PC-9 (cell line): ENCODE measurements around the gene LBH. TPM values are rescaled to one million over a fixed set of nuclear protein-coding genes. Genes with fewer than 3 reads are reported as not detected.
"Not testable (repeated sequence)": the region's sequence is repeated elsewhere in the genome, so short reads cannot be mapped to it uniquely, and the experiment has no call there.

Source experiments
- BruUV-seq: library from RNA; stranded (reverse); fragments of 400-500 nt; replicated peaks from 2 replicates; lab custom pipeline; 2021; lab: Mats Ljungman, UMichigan
- CTCF ChIA-PET: fragments of 300-600 bp; sonication (Branson Sonifier 250); formaldehyde crosslinking; loops from one replicate; lab custom pipeline; 2022; ENCODE audit warnings: antibody characterized with exemption; lab: Charles Lee
- POLR2A ChIA-PET: fragments of 300-600 bp; sonication (Branson Sonifier 250); formaldehyde crosslinking; loops from one replicate; lab custom pipeline; 2022; ENCODE audit warnings: antibody characterized with exemption; ENCODE audit not compliant: unreplicated experiment; lab: Charles Lee
- DNase-seq, 2 experiments: peaks; one replicate each; pipeline versions ENCODE4 v3.0.0 to v3.0.0-alpha.2; 2015 to 2022; ENCODE audit warnings: mixed read lengths in 1 of 2
- H2AFZ ChIP-seq: fragments of 200-600 bp; sonication (generic); 2 replicates; pipeline ENCODE4 v1.8.1; 2017; ENCODE audit warnings: antibody characterized with exemption
- H3F3A ChIP-seq: fragments of 200-600 bp; sonication (generic); 2 replicates; pipeline ENCODE4 v1.8.1; 2017; ENCODE audit warnings: antibody characterized with exemption, mild to moderate bottlenecking, low read depth; ENCODE audit not compliant: insufficient read depth
- H3K27ac ChIP-seq: fragments of 200-600 bp; sonication (generic); 2 replicates; pipeline ENCODE4 v1.6.1; 2016; ENCODE audit warnings: mixed run types
- H3K27me3 ChIP-seq: fragments of 200-600 bp; sonication (generic); 2 replicates; pipeline ENCODE4 v1.6.1; 2016; ENCODE audit warnings: low read depth, mixed run types; ENCODE audit not compliant: insufficient read depth
- H3K36me3 ChIP-seq: fragments of 200-600 bp; sonication (generic); 2 replicates; pipeline ENCODE4 v1.6.1; 2016; ENCODE audit warnings: low read depth, mixed run types
- H3K4me1 ChIP-seq: fragments of 200-600 bp; sonication (generic); replicated peaks from 2 replicates; pipeline ENCODE4 v1.6.1; 2016; ENCODE audit warnings: mixed run types; ENCODE audit not compliant: insufficient read depth
- H3K4me2 ChIP-seq: fragments of 200-600 bp; sonication (generic); 2 replicates; pipeline ENCODE4 v1.6.1; 2017; ENCODE audit warnings: mixed run types
- H3K4me3 ChIP-seq: fragments of 200-600 bp; sonication (generic); 2 replicates; pipeline ENCODE4 v1.6.1; 2016; ENCODE audit warnings: mixed run types
- H3K79me2 ChIP-seq: fragments of 200-600 bp; sonication (generic); 2 replicates; pipeline ENCODE4 v1.6.1; 2017; ENCODE audit warnings: low read depth, mixed run types
- H3K9me2 ChIP-seq: fragments of 200-600 bp; sonication (generic); 2 replicates; pipeline ENCODE4 v1.8.1; 2017; ENCODE audit warnings: mild to moderate bottlenecking; ENCODE audit not compliant: insufficient read depth
- H3K9me3 ChIP-seq: fragments of 200-600 bp; sonication (generic); 2 replicates; pipeline ENCODE4 v1.8.1; 2016; ENCODE audit warnings: low read depth; ENCODE audit not compliant: insufficient read depth
- H4K20me1 ChIP-seq: fragments of 200-600 bp; sonication (generic); 2 replicates; pipeline ENCODE4 v1.8.1; 2017; ENCODE audit not compliant: insufficient read depth
- CTCF ChIP-seq: fragments of 200-600 bp; sonication (generic); conservative IDR thresholded peaks from 2 replicates; pipeline ENCODE4 v1.6.1; 2017; ENCODE audit warnings: mixed run types, antibody characterized with exemption, mild to moderate bottlenecking, moderate library complexity
- EZH2 ChIP-seq: fragments of 200-600 bp; sonication (generic); IDR thresholded peaks from 2 replicates; pipeline ENCODE4 v1.8.0; 2017; ENCODE audit warnings: antibody characterized with exemption, low read depth
- intact Hi-C: fragments of 100-400 bp; cut with micrococcal nuclease; formaldehyde crosslinking; loops from one replicate; pipeline ENCODE4 v1.10.0; 2022; ENCODE audit not compliant: unreplicated experiment
- total RNA-seq: library from RNA; stranded (reverse); gene quantifications from 2 replicates; pipeline ENCODE4 v1.2.3, GENCODE V29; 2021

LBH gene
- total RNA-seq, 1 experiment from 2014 or later = 30.6 TPM

- CTCF ChIA-PET = no interaction called here
- Histone ChIP-seq H2AFZ (no peak overlapping the region), H3K4me1 (peaks cover 25% of the 10 kb centered on the region), H3K9me3 (no peaks in the 10 kb centered on the region; the same call in 1 of the 2 replicates), H3K27me3 (no peaks in the 10 kb centered on the region), H3F3A (peaks cover 13% of the 10 kb centered on the region), H3K36me3 (no peaks in the 10 kb centered on the region), H3K4me2 (no peak overlapping the region), H3K79me2 (no peaks in the 10 kb centered on the region), H3K9me2 (no peaks in the 10 kb centered on the region), H3K27ac (no peak overlapping the region), H4K20me1 (no peaks in the 10 kb centered on the region), H3K4me3 (no peak overlapping the region)
- no peak for DNase-seq
- POLR2A ChIA-PET = interaction anchor here (0.7 kb wide), 1 partner anchor 115 kb away, joined by 3 read pairs; no protein-coding TSS in a partner anchor
- BruUV-seq = no TSS peak
- intact Hi-C loops = no loop called here
- TF ChIP-seq EZH2 (no peak), CTCF (no peak)
Observed at GRCh38 chr2:30268296-30268871, 37.0 kb downstream of the LBH start.

- Histone ChIP-seq H3K4me1 (peaks cover 33% of the 10 kb centered on the region), H3F3A (peaks cover 22% of the 10 kb centered on the region)
- H4K20me1 ChIP-seq, H3K4me3 ChIP-seq, H3K79me2 ChIP-seq, H3K36me3 ChIP-seq, POLR2A ChIA-PET, H3K9me3 ChIP-seq, H3K27ac ChIP-seq, H2AFZ ChIP-seq, intact Hi-C loops, H3K9me2 ChIP-seq, BruUV-seq, H3K27me3 ChIP-seq, H3K4me2 ChIP-seq, DNase-seq, CTCF ChIA-PET: not testable (repeated sequence)
Observed at GRCh38 chr2:30269114-30269770, 37.9 kb downstream of the LBH start.

- Histone ChIP-seq H3K9me2 (no peaks in the 10 kb centered on the region), H3K27ac (no peak overlapping the region), H4K20me1 (no peaks in the 10 kb centered on the region), H3K79me2 (no peaks in the 10 kb centered on the region), H3K4me3 (no peak overlapping the region), H3K9me3 (no peaks in the 10 kb centered on the region; the same call in 1 of the 2 replicates), H3K36me3 (no peaks in the 10 kb centered on the region), H3F3A (peaks cover 26% of the 10 kb centered on the region), H3K4me1 (peaks cover 38% of the 10 kb centered on the region), H3K4me2 (no peak overlapping the region), H2AFZ (no peak overlapping the region), H3K27me3 (no peaks in the 10 kb centered on the region)
- ChIA-PET CTCF (no interaction called here), POLR2A (no interaction called here)
- BruUV-seq = no TSS peak
- intact Hi-C loops = loop anchor here (10.0 kb wide), 1 partner anchor 435 kb away; no protein-coding TSS in a partner anchor
- TF ChIP-seq CTCF (no peak), EZH2 (no peak)
- DNase-seq = no peak
Observed at GRCh38 chr2:30269771-30270145, 38.4 kb downstream of the LBH start.
